K562 (cell line): ENCODE results near the gene LOXL3. TPM values are rescaled to one million over a fixed set of nuclear protein-coding genes. Genes with fewer than 3 reads are reported as not detected.
A peak's percentile ranks its signal among the peaks of the same experiment; 100 is the strongest.

Experiments
- ASH1L ChIP-seq: fragments of 450-650 bp; IDR thresholded peaks from 2 replicates; pipeline ENCODE4 v1.6.1; 2018; ENCODE audit warnings: borderline replicate concordance, mild to moderate bottlenecking, low read depth; ENCODE audit not compliant: partially characterized antibody
- FOXK2 ChIP-seq, 2 experiments: fragments of 450-650 bp; IDR thresholded peaks in 1 of 2; conservative IDR thresholded peaks in 1 of 2; 2 replicates each; pipeline ENCODE4 v1.6.1; 2016; ENCODE audit warnings: low read depth in 2 of 2, mild to moderate bottlenecking in 1 of 2
- RAD21 ChIP-seq, 2 experiments: fragments of 250-450 bp in 1 of 2; fragments of 450-650 bp in 1 of 2; sonication (Bioruptor Pico) in 1 of 2; formaldehyde crosslinking in 1 of 2; IDR thresholded peaks in 1 of 2; conservative IDR thresholded peaks in 1 of 2; 2 replicates each; pipeline versions ENCODE4 v1.4.0 to v1.8.0; 2020 to 2022; ENCODE audit warnings: mild to moderate bottlenecking in 2 of 2, moderate library complexity in 1 of 2
- REST ChIP-seq, 2 experiments: fragments of 450-650 bp; formaldehyde crosslinking in 1 of 2; IDR thresholded peaks; 2 replicates each; pipeline versions ENCODE4 v1.4.0 to v1.6.1; 2014 to 2020; ENCODE audit warnings: mild to moderate bottlenecking in 2 of 2, borderline replicate concordance in 1 of 2, low read depth in 1 of 2
- ZEB2 ChIP-seq: fragments of 450-650 bp; IDR thresholded peaks from 2 replicates; pipeline ENCODE4 v1.6.1; 2016
- ZNF121 ChIP-seq: sonication (generic); formaldehyde crosslinking; conservative IDR thresholded peaks from 2 replicates; pipeline ENCODE4 v1.8.0; 2022; ENCODE audit warnings: missing genetic modification reagents
- ZNF384 ChIP-seq: IDR thresholded peaks from 2 replicates; pipeline ENCODE4 v1.6.1; 2012; ENCODE audit warnings: low read depth, low read length, improper control_type of control experiment
- polyA plus RNA-seq, 8 experiments: library from polyadenylated mRNA; depleted of rRNA in 4 of 8; stranded (reverse) in 5 of 8; unstranded in 3 of 8; fragments of >200 nt; fragmentation: Nextera tagmentation in 2 of 8; fragmentation: Illumina TruSeq in 1 of 8; extraction: Ambion mirVana in 2 of 8; extraction: Trizol in 1 of 8; gene quantifications; 2 replicates each; pipeline versions ENCODE4 v1.2.1 to v1.2.3, GENCODE V29; 2011 to 2014; ENCODE audit warnings: inconsistent platforms in 1 of 8, missing spikeins in 1 of 8
- total RNA-seq, 7 experiments: library from RNA; depleted of rRNA in 6 of 7; stranded (reverse); fragments of >200 nt in 6 of 7; fragmentation: Illumina TruSeq in 2 of 7; extraction: Trizol in 2 of 7; gene quantifications; 2 replicates each; pipeline versions ENCODE4 v1.2.1 to v1.2.3, GENCODE V29; 2011 to 2021; ENCODE audit warnings: low replicate concordance in 1 of 7
- TF ChIP-seq, protein P1 (sequence below), 3 experiments: IDR thresholded peaks in 2 of 3; conservative IDR thresholded peaks in 1 of 3; 2 replicates each; pipeline ENCODE4 v1.5.1; 2011 to 2012; ENCODE audit warnings: low read length in 3 of 3, mild to moderate bottlenecking in 3 of 3, control low read depth in 2 of 3, improper control_type of control experiment in 1 of 3, inconsistent platforms in 1 of 3, low read depth in 1 of 3, mixed read lengths in 1 of 3, moderate library complexity in 1 of 3; ENCODE audit not compliant: insufficient read depth in 2 of 3

LOXL3 gene
- total and polyA plus RNA-seq, 9 of the 15 experiments (the other 6 are each of a cell fraction or from before 2014, with no cell fraction given) = 0.22 to 0.99 (median 0.31) TPM

- TF ChIP-seq REST (IDR thresholded peaks at IDR 0.05; ENCODE audit: borderline replicate concordance) (peak; percentile 15; the same call in 1 of the 2 replicates), REST (CRISPR knock-in tag; IDR thresholded peaks at IDR 0.05; ENCODE audit: low read depth) (no peak), FOXK2 (conservative IDR thresholded peaks at IDR 0.05 in 1 of 2, IDR thresholded peaks at IDR 0.05 in 1 of 2; ENCODE audit: low read depth in 2 of 2) (peak in 1 of 2 experiments; percentile 75; a peak in 3 of 4 replicates), ZEB2 (0 out of 2 replicates have a peak, but pooled peaks have one; percentile 23), ZNF121 (CRISPR knock-in tag) (no peak), ZNF384 (no peak), ASH1L (no peak), RAD21 (CRISPR knock-in tag; conservative IDR thresholded peaks at IDR 0.05 in 1 of 2, IDR thresholded peaks at IDR 0.05 in 1 of 2) (peak in 1 of 2 experiments; percentile 49; a peak in 2 of 4 replicates)
- TF ChIP-seq, protein P1, sequence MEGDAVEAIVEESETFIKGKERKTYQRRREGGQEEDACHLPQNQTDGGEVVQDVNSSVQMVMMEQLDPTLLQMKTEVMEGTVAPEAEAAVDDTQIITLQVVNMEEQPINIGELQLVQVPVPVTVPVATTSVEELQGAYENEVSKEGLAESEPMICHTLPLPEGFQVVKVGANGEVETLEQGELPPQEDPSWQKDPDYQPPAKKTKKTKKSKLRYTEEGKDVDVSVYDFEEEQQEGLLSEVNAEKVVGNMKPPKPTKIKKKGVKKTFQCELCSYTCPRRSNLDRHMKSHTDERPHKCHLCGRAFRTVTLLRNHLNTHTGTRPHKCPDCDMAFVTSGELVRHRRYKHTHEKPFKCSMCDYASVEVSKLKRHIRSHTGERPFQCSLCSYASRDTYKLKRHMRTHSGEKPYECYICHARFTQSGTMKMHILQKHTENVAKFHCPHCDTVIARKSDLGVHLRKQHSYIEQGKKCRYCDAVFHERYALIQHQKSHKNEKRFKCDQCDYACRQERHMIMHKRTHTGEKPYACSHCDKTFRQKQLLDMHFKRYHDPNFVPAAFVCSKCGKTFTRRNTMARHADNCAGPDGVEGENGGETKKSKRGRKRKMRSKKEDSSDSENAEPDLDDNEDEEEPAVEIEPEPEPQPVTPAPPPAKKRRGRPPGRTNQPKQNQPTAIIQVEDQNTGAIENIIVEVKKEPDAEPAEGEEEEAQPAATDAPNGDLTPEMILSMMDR (IDR thresholded peaks at IDR 0.05 in 2 of 3, conservative IDR thresholded peaks at IDR 0.05 in 1 of 3; ENCODE audit: insufficient read depth in 2 of 3, low read depth in 1 of 3, low read length in 3 of 3) = peak; percentile 15 to 44 (median 24); a peak in 3 of 6 replicates
Measured at GRCh38 chr2:74544634-74545033, 9.1 kb downstream of the LOXL3 start (continued).
